NCI-H2107 treated with DMSO at 0.1 percent for 48 hours (cell line): ENCODE results near the gene CDH16.
"Not testable (repeated sequence)": the region's sequence is repeated elsewhere in the genome, so short reads cannot be mapped to it uniquely, and the experiment has no call there.

Source experiments
- DNase-seq: peaks from one replicate; lab custom pipeline; 2025; ENCODE audit not compliant: unreplicated experiment; lab: John Stamatoyannopoulos, UW

The CDH16 gene

GRCh38 chr16:66918803-66919568 lies at the start of gene CDH16:
TSS of gene CDH16 (minus strand) at chr16:66918885. CDS start at chr16:66918065, 820 bp downstream.
- no peak for DNase-seq

- DNase-seq, result no peak
These were observed 45.4 kb upstream of the CDH16 start for GRCh38 chr16:66964049-66964448.

- peak; percentile 86 for DNase-seq
These were observed 43.2 kb upstream of the CDH16 start for GRCh38 chr16:66961914-66962313.

GRCh38 chr16:66961065-66961744 lies 42.5 kb upstream of the CDH16 start, which contains the start of gene CES3:
TSS of gene CES3 (plus strand) at chr16:66961266. CDS start at chr16:66961308, 42 bp downstream.
- peak; percentile 51 for DNase-seq

GRCh38 chr16:66960270-66960669 lies 41.6 kb upstream of the CDH16 start:
- DNase-seq, result no peak

GRCh38 chr16:66959704-66960161 lies 41.0 kb upstream of the CDH16 start:
- DNase-seq, result no peak

- DNase-seq, result no peak
These were observed 40.4 kb upstream of the CDH16 start for GRCh38 chr16:66958857-66959703.

- not testable (repeated sequence) for DNase-seq
These were observed 37.4 kb upstream of the CDH16 start for GRCh38 chr16:66956154-66956457.

- DNase-seq, result not testable (repeated sequence)
These were observed 36.9 kb upstream of the CDH16 start for GRCh38 chr16:66955363-66956153.

GRCh38 chr16:66954097-66954659 lies 35.5 kb upstream of the CDH16 start:
- peak; percentile 36 for DNase-seq

GRCh38 chr16:66953462-66954096 lies 34.9 kb upstream of the CDH16 start:
- DNase-seq, result no peak

GRCh38 chr16:66952430-66953110 lies 33.9 kb upstream of the CDH16 start:
- DNase-seq, result no peak

GRCh38 chr16:66950971-66951790 lies 32.5 kb upstream of the CDH16 start:
- DNase-seq, result no peak

- DNase-seq, result no peak
These were observed 31.8 kb upstream of the CDH16 start for GRCh38 chr16:66950437-66950836.

GRCh38 chr16:66949472-66949871 lies 30.8 kb upstream of the CDH16 start:
- DNase-seq, result no peak

GRCh38 chr16:66948837-66949225 lies 30.1 kb upstream of the CDH16 start:
- DNase-seq, result no peak

- DNase-seq, result no peak
These were observed 29.6 kb upstream of the CDH16 start for GRCh38 chr16:66948134-66948836.
